IPS DF 19.7 (cell line): ENCODE results near the gene TFF2.
A peak's percentile ranks its signal among the peaks of the same experiment; 100 is the strongest.

Experiments used
- DNase-seq: peaks from one replicate; pipeline ENCODE4 v3.0.0-alpha.2; 2013; ENCODE audit warnings: low read depth, low spot score

Gene TFF2

GRCh38 chr21:42320791-42321190 is 30.0 kb downstream of the TFF2 start:
- no peak for DNase-seq

- no peak for DNase-seq
Measured at GRCh38 chr21:42319851-42320572, 30.8 kb downstream of the TFF2 start.

- no peak for DNase-seq
Measured at GRCh38 chr21:42319376-42319775, 31.4 kb downstream of the TFF2 start.

GRCh38 chr21:42317826-42318746 is 32.7 kb downstream of the TFF2 start:
- no peak for DNase-seq

GRCh38 chr21:42317341-42317741 is 33.5 kb downstream of the TFF2 start:
- no peak for DNase-seq

- no peak for DNase-seq
Measured at GRCh38 chr21:42316891-42317290, 33.9 kb downstream of the TFF2 start.

GRCh38 chr21:42315296-42315891 is 35.4 kb downstream of the TFF2 start, which contains the start of gene TFF3:
TSS of gene TFF3 (minus strand) at chr21:42315409. CDS start at chr21:42315374, 35 bp downstream.
- no peak for DNase-seq

GRCh38 chr21:42314616-42315295 is 36.0 kb downstream of the TFF2 start:
- no peak for DNase-seq

- DNase-seq: no peak
Measured at GRCh38 chr21:42313501-42313969, 37.3 kb downstream of the TFF2 start.

- DNase-seq: no peak
Measured at GRCh38 chr21:42312626-42313104, 38.1 kb downstream of the TFF2 start.

- DNase-seq: no peak
Measured at GRCh38 chr21:42311816-42312625, 38.8 kb downstream of the TFF2 start.

GRCh38 chr21:42311160-42311559 is 39.6 kb downstream of the TFF2 start:
- DNase-seq: no peak

GRCh38 chr21:42310411-42311001 is 40.3 kb downstream of the TFF2 start:
- DNase-seq: no peak

GRCh38 chr21:42309753-42310213 is 41.0 kb downstream of the TFF2 start:
- DNase-seq: peak; percentile 28

GRCh38 chr21:42308914-42309752 is 41.7 kb downstream of the TFF2 start:
- DNase-seq: no peak

GRCh38 chr21:42308161-42308913 is 42.5 kb downstream of the TFF2 start:
- no peak for DNase-seq

- no peak for DNase-seq
Measured at GRCh38 chr21:42307106-42307505, 43.7 kb downstream of the TFF2 start.

- DNase-seq: no peak
Measured at GRCh38 chr21:42306366-42307035, 44.3 kb downstream of the TFF2 start.
